Measurements from ENCODE around the gene CSNK1G1.

Gene CSNK1G1

GRCh38 chr15:64205202-64205601, 150.8 kb downstream of the CSNK1G1 start:
- DNase-seq (ENCODE audit: extremely low read depth in 1 of 2, low read depth in 1 of 2) = no peak

GRCh38 chr15:64197425-64197824, 158.5 kb downstream of the CSNK1G1 start:
- no peak for DNase-seq (ENCODE audit: extremely low read depth in 1 of 2, low read depth in 1 of 2)

GRCh38 chr15:64193971-64194370, 162.0 kb downstream of the CSNK1G1 start:
- DNase-seq (ENCODE audit: extremely low read depth in 1 of 2, low read depth in 1 of 2) = no peak

GRCh38 chr15:64191971-64192830, 163.8 kb downstream of the CSNK1G1 start:
- no peak for DNase-seq (ENCODE audit: extremely low read depth in 1 of 2, low read depth in 1 of 2)

- DNase-seq (ENCODE audit: extremely low read depth in 1 of 2, low read depth in 1 of 2) = no peak
Observed at GRCh38 chr15:64187396-64188191, 168.4 kb downstream of the CSNK1G1 start.

- DNase-seq (ENCODE audit: extremely low read depth in 1 of 2, low read depth in 1 of 2) = no peak
Observed at GRCh38 chr15:64185146-64185911, 170.6 kb downstream of the CSNK1G1 start.

GRCh38 chr15:64182859-64183370, 173.1 kb downstream of the CSNK1G1 start:
- no peak for DNase-seq (ENCODE audit: extremely low read depth in 1 of 2, low read depth in 1 of 2)

GRCh38 chr15:64180235-64180824, 175.6 kb downstream of the CSNK1G1 start:
- DNase-seq (ENCODE audit: extremely low read depth in 1 of 2, low read depth in 1 of 2) = no peak

- DNase-seq (ENCODE audit: extremely low read depth in 1 of 2, low read depth in 1 of 2) = no peak
Observed at GRCh38 chr15:64166102-64166890, 189.7 kb downstream of the CSNK1G1 start.

GRCh38 chr15:64164436-64164835, 191.5 kb downstream of the CSNK1G1 start:
- no peak for DNase-seq (ENCODE audit: extremely low read depth in 1 of 2, low read depth in 1 of 2)

GRCh38 chr15:64163659-64164362, 192.2 kb downstream of the CSNK1G1 start:
- DNase-seq (ENCODE audit: extremely low read depth in 1 of 2, low read depth in 1 of 2) = no peak

GRCh38 chr15:64162869-64163658, 192.9 kb downstream of the CSNK1G1 start, which contains the start of gene PPIB:
Gene PPIB (minus strand): TSS chr15:64163022. CDS start chr15:64162986, 36 bp downstream.
- DNase-seq (ENCODE audit: extremely low read depth in 1 of 2, low read depth in 1 of 2) = peak; percentile 96 to 98

GRCh38 chr15:64162478-64162868, 193.5 kb downstream of the CSNK1G1 start:
- no peak for DNase-seq (ENCODE audit: extremely low read depth in 1 of 2, low read depth in 1 of 2)

- DNase-seq (ENCODE audit: extremely low read depth in 1 of 2, low read depth in 1 of 2) = no peak
Observed at GRCh38 chr15:64161688-64162477, 194.1 kb downstream of the CSNK1G1 start.

GRCh38 chr15:64158363-64159134, 197.4 kb downstream of the CSNK1G1 start:
- DNase-seq (ENCODE audit: extremely low read depth in 1 of 2, low read depth in 1 of 2) = no peak

- no peak for DNase-seq (ENCODE audit: extremely low read depth in 1 of 2, low read depth in 1 of 2)
Observed at GRCh38 chr15:64157599-64158125, 198.3 kb downstream of the CSNK1G1 start.

Measured in stimulated activated CD8-positive, alpha-beta memory T cell treated with anti-CD3 and anti-CD28 coated beads, Interleukin-7, amount 100 ng/mL, for 48 hours (primary cell).